Measurements from ENCODE around the gene C20orf96.

- TF ChIP-seq EZH2 (IDR thresholded peaks at IDR 0.05; ENCODE audit: insufficient read depth, poor library complexity, severe bottlenecking) (no peak), EZH2phosphoT487 (IDR thresholded peaks at IDR 0.05; ENCODE audit: insufficient read depth, low read depth) (no peak)
Measured at GRCh38 chr20:309841-310644, 19.5 kb upstream of the C20orf96 start.

Data from GM23248 (cell line).